Hepatocyte (in vitro differentiated cells): Measurements from ENCODE around the gene NPC1.

Source experiments
- CTCF ChIP-seq: fragments of 200-600 bp; sonication (generic); IDR thresholded peaks from 2 replicates; pipeline ENCODE4 v1.5.1; 2016; ENCODE audit warnings: antibody characterized with exemption, mild to moderate bottlenecking; ENCODE audit not compliant: poor library complexity
- EZH2 ChIP-seq: fragments of 200-600 bp; sonication (generic); IDR thresholded peaks from 2 replicates; pipeline ENCODE4 v1.6.1; 2016; ENCODE audit warnings: antibody characterized with exemption, mild to moderate bottlenecking, borderline replicate concordance

- TF ChIP-seq CTCF (no peak), EZH2 (no peak)
Observed at GRCh38 chr18:23608211-23608610, 21.9 kb upstream of the NPC1 start.
